Activated gamma-delta T cell treated with Interleukin-2 at 50 U/mL for 16 hours (primary cell): ENCODE data around the gene DIDO1.

Experiments
- DNase-seq: peaks from one replicate; pipeline ENCODE4 v3.0.0-alpha.2; 2020

The DIDO1 gene

DNA sequence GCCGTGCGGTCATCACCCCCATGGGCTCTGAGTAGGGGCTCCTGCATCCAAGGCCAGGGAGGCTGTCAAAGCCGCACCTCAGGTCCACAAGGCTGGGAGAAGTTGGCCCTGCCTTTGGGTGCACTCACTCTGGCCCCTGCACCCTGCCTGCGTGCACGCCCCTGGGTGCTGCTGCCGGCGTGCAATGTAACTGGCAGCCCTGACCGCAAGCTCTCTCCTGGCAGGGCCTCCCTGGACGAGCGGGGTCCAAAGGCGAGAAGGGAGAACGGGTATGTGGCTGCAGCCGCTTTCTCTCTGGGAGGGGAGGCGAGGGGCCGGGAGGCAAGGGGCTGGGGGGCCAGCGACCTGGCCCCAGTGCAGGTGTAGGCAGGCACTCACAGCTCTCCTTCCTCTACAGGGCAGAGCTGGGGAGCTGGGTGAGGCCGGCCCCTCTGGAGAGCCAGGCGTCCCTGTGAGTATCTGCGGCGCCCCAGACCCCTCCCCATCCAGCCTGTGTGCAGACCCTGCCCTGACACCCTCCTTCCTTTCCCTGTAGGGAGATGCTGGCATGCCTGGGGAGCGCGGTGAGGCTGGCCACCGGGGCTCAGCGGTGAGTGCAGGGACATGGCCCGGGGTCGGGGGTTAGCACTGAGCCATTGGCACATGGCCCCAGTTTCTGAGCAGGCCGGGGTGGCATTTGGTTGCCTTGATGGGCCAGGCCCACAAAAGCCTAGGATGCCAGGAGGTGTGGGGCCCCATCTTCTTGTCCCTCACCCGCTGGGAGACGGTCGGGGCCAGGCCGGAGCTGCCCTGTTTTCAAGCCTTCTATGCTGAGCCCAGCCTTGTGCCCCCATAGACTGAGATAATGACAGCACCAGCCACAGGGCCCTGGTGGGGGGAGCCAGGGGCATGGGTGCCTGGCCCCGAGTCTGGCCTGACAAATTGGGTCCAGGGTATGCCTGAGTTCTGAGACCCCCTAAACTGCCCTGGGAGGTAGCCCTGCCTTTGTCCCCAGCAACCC is 96.8 kb downstream of the DIDO1 start:
- no peak for DNase-seq

- DNase-seq: no peak
Measured at GRCh38 chr20:62828511-62829230, 97.6 kb downstream of the DIDO1 start.

DNA sequence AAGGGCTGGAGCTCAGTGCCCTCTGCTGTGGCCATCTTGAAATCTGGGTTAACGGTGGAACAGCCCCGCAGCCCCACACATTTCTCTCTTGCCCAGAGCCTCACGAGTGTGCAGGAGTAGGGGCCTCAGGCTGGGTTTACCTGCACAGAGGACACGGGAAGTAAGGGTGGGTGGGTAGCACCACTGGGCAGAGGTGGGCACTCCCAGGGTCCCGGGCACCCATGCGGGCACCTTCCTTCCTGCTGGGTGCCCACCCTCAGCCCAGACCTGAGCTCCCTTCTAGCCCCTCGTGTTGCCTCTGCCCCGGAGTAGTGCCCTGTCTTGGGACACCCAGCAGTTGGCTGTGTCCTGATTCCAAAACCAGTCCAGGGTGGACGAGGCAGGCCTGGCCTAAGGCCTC is 98.3 kb downstream of the DIDO1 start:
- no peak for DNase-seq
